Neural cell (in vitro differentiated cells): Measurements from ENCODE around the gene CIAPIN1. TPM values are rescaled to one million over a fixed set of nuclear protein-coding genes. Genes with fewer than 3 reads are reported as not detected.
A peak's percentile ranks its signal among the peaks of the same experiment; 100 is the strongest.

Experiments
- H2AFZ ChIP-seq: fragments of 200-600, 300-800 bp; sonication (generic), shearing (Covaris generic); 2 replicates; pipeline ENCODE4 v1.6.0; 2014; ENCODE audit warnings: low read depth, mild to moderate bottlenecking, antibody characterized with exemption, low read length, moderate library complexity
- H3F3A ChIP-seq: fragments of 200-600 bp; shearing (Covaris generic); 2 replicates; pipeline ENCODE4 v1.6.1; 2016; ENCODE audit warnings: mild to moderate bottlenecking, moderate library complexity, mixed read lengths, antibody characterized with exemption, low read length; ENCODE audit not compliant: insufficient read depth, poor library complexity, severe bottlenecking
- H3K27ac ChIP-seq: fragments of 200-600, 300-800 bp; sonication (generic), shearing (Covaris generic); 2 replicates; pipeline ENCODE4 v1.5.1; 2014; ENCODE audit warnings: mild to moderate bottlenecking, low read length, moderate library complexity
- H3K27me3 ChIP-seq: fragments of 300-800, 200-600 bp; sonication (generic), shearing (Covaris generic); 2 replicates; pipeline ENCODE4 v1.6.0; 2014; ENCODE audit warnings: mild to moderate bottlenecking, low read depth, low read length, moderate library complexity; ENCODE audit not compliant: insufficient read depth
- H3K36me3 ChIP-seq: fragments of 300-800, 200-600 bp; sonication (generic), shearing (Covaris generic); 2 replicates; pipeline ENCODE4 v1.5.1; 2014; ENCODE audit warnings: mild to moderate bottlenecking, antibody characterized with exemption, low read length, moderate library complexity; ENCODE audit not compliant: insufficient read depth
- H3K4me2 ChIP-seq: fragments of 300-800, 200-600 bp; sonication (generic), shearing (Covaris generic); 2 replicates; pipeline ENCODE4 v1.6.0; 2014; ENCODE audit warnings: mild to moderate bottlenecking, low read length
- H3K4me3 ChIP-seq: fragments of 300-800, 200-600 bp; sonication (generic), shearing (Covaris generic); 2 replicates; pipeline ENCODE4 v1.5.1; 2014; ENCODE audit warnings: mild to moderate bottlenecking, low read length, moderate library complexity
- H3K79me2 ChIP-seq: fragments of 200-600 bp; shearing (Covaris generic); replicated peaks from 2 replicates; pipeline ENCODE4 v1.6.0; 2014; ENCODE audit warnings: mild to moderate bottlenecking, low read length, moderate library complexity; ENCODE audit not compliant: insufficient read depth
- H3K9ac ChIP-seq: fragments of 300-800, 200-600 bp; sonication (generic), shearing (Covaris generic); 2 replicates; pipeline ENCODE4 v1.6.1; 2016; ENCODE audit warnings: mild to moderate bottlenecking, low read length, mixed read lengths
- H3K9me2 ChIP-seq: fragments of 200-600 bp; shearing (Covaris generic); 2 replicates; pipeline ENCODE4 v1.6.1; 2016; ENCODE audit warnings: mild to moderate bottlenecking, low read length, mixed read lengths; ENCODE audit not compliant: insufficient read depth
- H3K9me3 ChIP-seq: fragments of 200-600, 300-800 bp; sonication (generic), shearing (Covaris generic); 2 replicates; pipeline ENCODE4 v1.6.1; 2016; ENCODE audit warnings: mild to moderate bottlenecking, mixed run types, low read length, moderate library complexity, mixed read lengths
- H4K20me1 ChIP-seq: fragments of 200-600 bp; shearing (Covaris generic); 2 replicates; pipeline ENCODE4 v1.6.1; 2016; ENCODE audit warnings: mild to moderate bottlenecking, mixed run types; ENCODE audit not compliant: insufficient read depth
- EP300 ChIP-seq: fragments of 450-650 bp; conservative IDR thresholded peaks from 2 replicates; pipeline ENCODE4 v1.6.1; 2014; ENCODE audit warnings: antibody characterized with exemption, mild to moderate bottlenecking, moderate library complexity; ENCODE audit not compliant: poor library complexity, severe bottlenecking
- EZH2 ChIP-seq: fragments of 200-600, 300-800 bp; shearing (Covaris generic), sonication (generic); IDR thresholded peaks from 2 replicates; pipeline ENCODE4 v1.6.1; 2014; ENCODE audit warnings: antibody characterized with exemption, low read length, borderline replicate concordance, mild to moderate bottlenecking; ENCODE audit not compliant: insufficient read depth, poor library complexity, severe bottlenecking
- MXI1 ChIP-seq: fragments of 450-650 bp; conservative IDR thresholded peaks from 2 replicates; pipeline ENCODE4 v1.6.1; 2014; ENCODE audit warnings: antibody characterized with exemption, mild to moderate bottlenecking; ENCODE audit not compliant: poor library complexity, severe bottlenecking
- POLR2AphosphoS5 ChIP-seq: IDR thresholded peaks from 2 replicates; pipeline ENCODE4 v1.6.1; 2012
- RAD21 ChIP-seq: fragments of 450-650 bp; conservative IDR thresholded peaks from 2 replicates; pipeline ENCODE4 v1.6.1; 2014; ENCODE audit warnings: antibody characterized with exemption, mild to moderate bottlenecking, moderate library complexity
- SMC3 ChIP-seq: fragments of 450-650 bp; conservative IDR thresholded peaks from 2 replicates; pipeline ENCODE4 v1.6.1; 2014; ENCODE audit warnings: antibody characterized with exemption, mild to moderate bottlenecking, moderate library complexity; ENCODE audit not compliant: poor library complexity
- TAF1 ChIP-seq: IDR thresholded peaks from 2 replicates; pipeline ENCODE4 v1.6.1; 2012; ENCODE audit warnings: low read depth
- polyA plus RNA-seq: library from polyadenylated mRNA; depleted of rRNA; stranded (reverse); fragments of >200 nt; gene quantifications from 2 replicates; pipeline ENCODE4 v1.2.3, GENCODE V29; 2014
- TF ChIP-seq, protein P1 (sequence below): IDR thresholded peaks from 2 replicates; pipeline ENCODE4 v1.6.1; 2012; ENCODE audit warnings: borderline replicate concordance
- TF ChIP-seq, protein P2 (sequence below): fragments of 450-650 bp; IDR thresholded peaks from 2 replicates; pipeline ENCODE4 v1.5.1; 2014; ENCODE audit warnings: antibody characterized with exemption, mild to moderate bottlenecking, moderate library complexity; ENCODE audit not compliant: poor library complexity, severe bottlenecking

Gene CIAPIN1
- polyA plus RNA-seq, 1 donor from 2014 or later: 117 TPM

GRCh38 chr16:57477531-57478202, 30.5 kb upstream of the CIAPIN1 start:
- Histone ChIP-seq H3F3A (no peaks in the 10 kb centered on the region), H3K9ac (peak overlapping the region; percentile 81), H3K27me3 (no peaks in the 10 kb centered on the region), H3K36me3 (no peaks in the 10 kb centered on the region), H3K79me2 (peaks cover 41% of the 10 kb centered on the region), H3K27ac (peak overlapping the region; percentile 49), H3K9me2 (no peaks in the 10 kb centered on the region), H4K20me1 (peaks cover 4% of the 10 kb centered on the region), H3K4me2 (peak overlapping the region; percentile 92), H3K9me3 (no peaks in the 10 kb centered on the region), H2AFZ (no peak overlapping the region), H3K4me3 (peak overlapping the region; percentile 89)
- peak; percentile 74 for TF ChIP-seq MXI1
- no peak for TF ChIP-seq EP300

DNA sequence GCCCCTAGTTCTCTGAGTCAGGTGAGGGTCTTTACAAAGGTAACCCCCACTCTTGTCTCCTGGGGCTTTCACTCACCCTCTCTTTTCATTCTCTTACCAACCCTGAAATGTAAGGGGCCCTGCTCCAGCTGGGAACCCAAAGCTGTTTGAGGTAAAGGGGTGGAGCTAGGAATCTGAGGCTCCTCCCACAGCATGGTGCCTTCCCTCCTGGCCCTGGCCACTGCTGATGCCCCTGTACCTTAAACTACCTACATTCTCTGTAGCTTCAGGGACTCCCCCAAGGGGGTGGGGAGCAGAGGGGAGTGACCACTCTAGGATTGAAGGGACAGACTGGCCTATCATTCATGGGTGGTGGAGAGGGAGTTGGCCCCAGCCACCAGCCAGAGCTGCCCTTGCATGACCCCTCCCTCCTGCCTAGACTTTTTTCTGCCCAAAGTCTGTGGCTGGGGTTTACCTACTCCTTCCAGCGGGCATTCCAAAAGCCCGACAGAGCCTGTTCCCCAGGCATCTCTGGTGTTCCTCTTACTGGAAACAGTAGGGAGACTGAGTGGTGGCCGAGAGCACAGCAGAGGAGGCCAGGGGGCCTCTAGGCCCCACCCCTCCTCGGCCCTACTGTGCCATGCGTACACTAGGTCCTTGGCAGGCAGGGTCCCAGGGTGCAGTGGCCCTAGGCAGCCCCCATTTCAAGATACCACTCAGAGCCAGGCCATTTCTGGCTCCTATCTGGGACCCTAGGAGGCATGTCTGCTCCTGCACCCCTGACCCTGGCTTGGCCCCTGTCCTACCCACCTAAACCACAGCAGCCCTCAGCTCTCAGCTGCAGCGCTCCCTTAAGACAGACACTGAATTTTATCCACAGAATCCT, 29.6 kb upstream of the CIAPIN1 start:
- H3K27ac ChIP-seq: peak overlapping the region; percentile 49
- H4K20me1 ChIP-seq: peaks cover 4% of the 10 kb centered on the region

More for the DNA sequence above, 29.6 kb upstream of the CIAPIN1 start:
- no peaks in the 10 kb centered on the region for H3F3A ChIP-seq
- H3K9ac ChIP-seq: peak overlapping the region; percentile 81
- peak overlapping the region; percentile 89 for H3K4me3 ChIP-seq
- no peaks in the 10 kb centered on the region for H3K9me2 ChIP-seq
- no peak overlapping the region for H2AFZ ChIP-seq
- no peaks in the 10 kb centered on the region for H3K36me3 ChIP-seq
- TF ChIP-seq, protein P1, sequence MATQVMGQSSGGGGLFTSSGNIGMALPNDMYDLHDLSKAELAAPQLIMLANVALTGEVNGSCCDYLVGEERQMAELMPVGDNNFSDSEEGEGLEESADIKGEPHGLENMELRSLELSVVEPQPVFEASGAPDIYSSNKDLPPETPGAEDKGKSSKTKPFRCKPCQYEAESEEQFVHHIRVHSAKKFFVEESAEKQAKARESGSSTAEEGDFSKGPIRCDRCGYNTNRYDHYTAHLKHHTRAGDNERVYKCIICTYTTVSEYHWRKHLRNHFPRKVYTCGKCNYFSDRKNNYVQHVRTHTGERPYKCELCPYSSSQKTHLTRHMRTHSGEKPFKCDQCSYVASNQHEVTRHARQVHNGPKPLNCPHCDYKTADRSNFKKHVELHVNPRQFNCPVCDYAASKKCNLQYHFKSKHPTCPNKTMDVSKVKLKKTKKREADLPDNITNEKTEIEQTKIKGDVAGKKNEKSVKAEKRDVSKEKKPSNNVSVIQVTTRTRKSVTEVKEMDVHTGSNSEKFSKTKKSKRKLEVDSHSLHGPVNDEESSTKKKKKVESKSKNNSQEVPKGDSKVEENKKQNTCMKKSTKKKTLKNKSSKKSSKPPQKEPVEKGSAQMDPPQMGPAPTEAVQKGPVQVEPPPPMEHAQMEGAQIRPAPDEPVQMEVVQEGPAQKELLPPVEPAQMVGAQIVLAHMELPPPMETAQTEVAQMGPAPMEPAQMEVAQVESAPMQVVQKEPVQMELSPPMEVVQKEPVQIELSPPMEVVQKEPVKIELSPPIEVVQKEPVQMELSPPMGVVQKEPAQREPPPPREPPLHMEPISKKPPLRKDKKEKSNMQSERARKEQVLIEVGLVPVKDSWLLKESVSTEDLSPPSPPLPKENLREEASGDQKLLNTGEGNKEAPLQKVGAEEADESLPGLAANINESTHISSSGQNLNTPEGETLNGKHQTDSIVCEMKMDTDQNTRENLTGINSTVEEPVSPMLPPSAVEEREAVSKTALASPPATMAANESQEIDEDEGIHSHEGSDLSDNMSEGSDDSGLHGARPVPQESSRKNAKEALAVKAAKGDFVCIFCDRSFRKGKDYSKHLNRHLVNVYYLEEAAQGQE: no peak
- TF ChIP-seq RAD21 (no peak), TAF1 (no peak), SMC3 (no peak), POLR2AphosphoS5 (no peak), MXI1 (no peak), EZH2 (no peak), EP300 (no peak)
- TF ChIP-seq, protein P2, sequence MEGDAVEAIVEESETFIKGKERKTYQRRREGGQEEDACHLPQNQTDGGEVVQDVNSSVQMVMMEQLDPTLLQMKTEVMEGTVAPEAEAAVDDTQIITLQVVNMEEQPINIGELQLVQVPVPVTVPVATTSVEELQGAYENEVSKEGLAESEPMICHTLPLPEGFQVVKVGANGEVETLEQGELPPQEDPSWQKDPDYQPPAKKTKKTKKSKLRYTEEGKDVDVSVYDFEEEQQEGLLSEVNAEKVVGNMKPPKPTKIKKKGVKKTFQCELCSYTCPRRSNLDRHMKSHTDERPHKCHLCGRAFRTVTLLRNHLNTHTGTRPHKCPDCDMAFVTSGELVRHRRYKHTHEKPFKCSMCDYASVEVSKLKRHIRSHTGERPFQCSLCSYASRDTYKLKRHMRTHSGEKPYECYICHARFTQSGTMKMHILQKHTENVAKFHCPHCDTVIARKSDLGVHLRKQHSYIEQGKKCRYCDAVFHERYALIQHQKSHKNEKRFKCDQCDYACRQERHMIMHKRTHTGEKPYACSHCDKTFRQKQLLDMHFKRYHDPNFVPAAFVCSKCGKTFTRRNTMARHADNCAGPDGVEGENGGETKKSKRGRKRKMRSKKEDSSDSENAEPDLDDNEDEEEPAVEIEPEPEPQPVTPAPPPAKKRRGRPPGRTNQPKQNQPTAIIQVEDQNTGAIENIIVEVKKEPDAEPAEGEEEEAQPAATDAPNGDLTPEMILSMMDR: no peak
- no peaks in the 10 kb centered on the region for H3K27me3 ChIP-seq
- peak overlapping the region; percentile 80 for H3K4me2 ChIP-seq
- peaks cover 41% of the 10 kb centered on the region for H3K79me2 ChIP-seq
- H3K9me3 ChIP-seq: no peaks in the 10 kb centered on the region
